Bronchial epithelial cell (primary cell): ENCODE results near the gene H2AZ2. TPM values are rescaled to one million over a fixed set of nuclear protein-coding genes. Genes with fewer than 3 reads are reported as not detected.
A peak's percentile ranks its signal among the peaks of the same experiment; 100 is the strongest.

Experiments
- DNase-seq: peaks from one replicate; pipeline ENCODE4 v3.0.0-alpha.2; 2010; ENCODE audit warnings: low read depth
- FAIRE-seq: peaks from 2 replicates; lab custom pipeline; 2011; peaks lifted over from hg19 to GRCh38; lab: Jason Lieb, UNC
- H3K27me3 ChIP-seq: 2 replicates; pipeline ENCODE4 v1.5.1; 2011; ENCODE audit warnings: low read length; ENCODE audit not compliant: control insufficient read depth, insufficient read depth
- H3K36me3 ChIP-seq: 2 replicates; pipeline ENCODE4 v1.5.1; 2011; ENCODE audit warnings: low read length; ENCODE audit not compliant: control insufficient read depth, insufficient read depth
- H3K4me3 ChIP-seq: 2 replicates; pipeline ENCODE4 v1.5.1; 2011; ENCODE audit warnings: mild to moderate bottlenecking, low read depth, low read length, control low read depth
- total RNA-seq: library from RNA; depleted of rRNA; stranded (reverse); fragments of >200 nt; gene quantifications from 2 replicates; pipeline ENCODE4 v1.2.1, GENCODE V29; 2014
- TF ChIP-seq, protein P1 (sequence below): IDR thresholded peaks from 2 replicates; pipeline ENCODE4 v1.5.1; 2011; ENCODE audit warnings: mild to moderate bottlenecking, moderate library complexity, low read length, control low read depth, inconsistent platforms; ENCODE audit not compliant: insufficient read depth, severe bottlenecking

The H2AZ2 gene
- total RNA-seq: 136 and 140 TPM in 2 replicates

DNA sequence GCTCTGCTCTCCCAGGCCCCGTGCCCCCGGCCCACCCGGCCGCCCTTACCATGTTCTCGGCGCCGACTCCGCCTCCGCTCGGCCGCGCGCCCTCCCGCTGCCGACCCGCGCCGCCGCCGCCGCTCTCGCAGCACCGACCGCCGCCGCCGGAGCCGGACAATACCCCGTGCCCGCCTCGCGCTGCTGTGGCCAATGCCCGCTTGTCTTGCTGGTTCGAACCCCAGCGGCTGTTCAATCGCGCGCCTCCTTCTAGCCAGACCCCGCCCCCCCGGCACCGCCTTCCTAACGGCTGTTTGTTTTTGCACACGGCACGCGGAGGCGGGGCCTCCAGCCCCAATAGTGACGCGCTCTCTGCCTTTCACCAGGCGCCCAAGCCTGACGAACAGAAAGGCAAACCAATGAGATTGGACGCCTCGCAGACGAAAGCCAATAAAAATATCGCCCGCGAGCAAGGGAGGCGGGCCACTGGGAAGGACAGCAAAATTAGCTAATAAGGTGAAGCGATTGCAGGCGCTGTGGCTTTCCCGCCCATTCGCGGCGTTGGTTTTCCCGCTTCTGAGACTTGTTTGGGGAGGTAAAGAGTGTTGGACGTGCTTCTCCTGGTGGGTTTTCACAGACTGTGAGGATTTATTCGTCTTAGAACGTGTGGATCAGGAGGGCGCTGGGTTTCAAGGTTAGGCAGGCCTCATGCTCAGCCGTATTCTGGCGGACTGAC, at the start of gene H2AZ2:
Gene H2AZ2 (minus strand): TSS at position 168 of the 715 bp plus-strand sequence. CDS start 116 bp downstream, at position 52.
- FAIRE-seq: no peak

GRCh38 chr7:44897309-44897708, 49.4 kb upstream of the H2AZ2 start:
- TF ChIP-seq, protein P1, sequence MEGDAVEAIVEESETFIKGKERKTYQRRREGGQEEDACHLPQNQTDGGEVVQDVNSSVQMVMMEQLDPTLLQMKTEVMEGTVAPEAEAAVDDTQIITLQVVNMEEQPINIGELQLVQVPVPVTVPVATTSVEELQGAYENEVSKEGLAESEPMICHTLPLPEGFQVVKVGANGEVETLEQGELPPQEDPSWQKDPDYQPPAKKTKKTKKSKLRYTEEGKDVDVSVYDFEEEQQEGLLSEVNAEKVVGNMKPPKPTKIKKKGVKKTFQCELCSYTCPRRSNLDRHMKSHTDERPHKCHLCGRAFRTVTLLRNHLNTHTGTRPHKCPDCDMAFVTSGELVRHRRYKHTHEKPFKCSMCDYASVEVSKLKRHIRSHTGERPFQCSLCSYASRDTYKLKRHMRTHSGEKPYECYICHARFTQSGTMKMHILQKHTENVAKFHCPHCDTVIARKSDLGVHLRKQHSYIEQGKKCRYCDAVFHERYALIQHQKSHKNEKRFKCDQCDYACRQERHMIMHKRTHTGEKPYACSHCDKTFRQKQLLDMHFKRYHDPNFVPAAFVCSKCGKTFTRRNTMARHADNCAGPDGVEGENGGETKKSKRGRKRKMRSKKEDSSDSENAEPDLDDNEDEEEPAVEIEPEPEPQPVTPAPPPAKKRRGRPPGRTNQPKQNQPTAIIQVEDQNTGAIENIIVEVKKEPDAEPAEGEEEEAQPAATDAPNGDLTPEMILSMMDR: no peak
- DNase-seq: no peak
- no peak overlapping the region for H3K4me3 ChIP-seq
- H3K27me3 ChIP-seq: no peaks in the 10 kb centered on the region
- no peaks in the 10 kb centered on the region for H3K36me3 ChIP-seq
- no peak for FAIRE-seq

More for the DNA sequence above, at the start of gene H2AZ2:
- DNase-seq: peak; percentile 99
- H3K4me3 ChIP-seq: peak within 1 kb of the TSS; percentile 81
- H3K36me3 ChIP-seq: no peaks in the 10 kb centered on the region
- no peaks in the 10 kb centered on the region for H3K27me3 ChIP-seq
- TF ChIP-seq, protein P1: no peak

DNA sequence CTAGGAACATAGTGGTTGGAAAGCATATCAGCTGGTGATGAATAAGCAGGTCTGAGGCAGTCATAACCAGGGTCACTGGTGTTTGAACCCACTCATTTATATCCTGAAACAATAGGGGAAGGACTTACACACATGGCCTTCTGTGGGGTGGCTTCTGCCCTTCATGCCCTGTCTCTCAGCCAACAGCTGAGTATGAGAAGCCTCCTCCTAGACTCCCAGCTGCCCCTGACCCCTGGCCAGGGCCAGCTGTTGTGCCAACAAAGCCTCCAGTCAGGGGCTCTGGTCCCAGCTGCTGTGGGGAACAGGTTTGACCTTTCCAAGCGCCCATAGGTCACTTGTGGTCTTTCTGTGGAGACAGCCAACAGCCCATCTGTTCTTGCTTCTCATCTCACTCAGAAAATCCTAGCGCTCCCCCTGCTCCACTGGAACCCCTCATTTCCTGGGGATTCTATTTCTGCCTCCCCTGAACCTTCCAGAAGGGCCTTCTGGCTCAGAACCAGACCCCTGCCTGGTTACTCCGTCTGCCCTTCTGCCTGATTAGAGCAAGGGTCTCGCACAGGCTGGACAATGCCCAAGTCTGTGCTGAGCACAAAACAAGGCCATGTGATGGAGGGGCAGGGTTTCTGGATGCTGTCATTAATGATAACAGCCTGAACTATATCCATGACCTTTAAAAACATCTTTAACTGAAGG, 47.1 kb upstream of the H2AZ2 start:
- Histone ChIP-seq H3K36me3 (no peaks in the 10 kb centered on the region), H3K4me3 (no peak overlapping the region), H3K27me3 (no peaks in the 10 kb centered on the region)
- no peak for DNase-seq
- TF ChIP-seq, protein P1: no peak
- no peak for FAIRE-seq

- TF ChIP-seq, protein P1: no peak
- no peaks in the 10 kb centered on the region for H3K27me3 ChIP-seq
- FAIRE-seq (no peak), DNase-seq (no peak)
- no peak overlapping the region for H3K4me3 ChIP-seq
- H3K36me3 ChIP-seq: no peaks in the 10 kb centered on the region
Observed at GRCh38 chr7:44893710-44894234, 45.9 kb upstream of the H2AZ2 start.

DNA sequence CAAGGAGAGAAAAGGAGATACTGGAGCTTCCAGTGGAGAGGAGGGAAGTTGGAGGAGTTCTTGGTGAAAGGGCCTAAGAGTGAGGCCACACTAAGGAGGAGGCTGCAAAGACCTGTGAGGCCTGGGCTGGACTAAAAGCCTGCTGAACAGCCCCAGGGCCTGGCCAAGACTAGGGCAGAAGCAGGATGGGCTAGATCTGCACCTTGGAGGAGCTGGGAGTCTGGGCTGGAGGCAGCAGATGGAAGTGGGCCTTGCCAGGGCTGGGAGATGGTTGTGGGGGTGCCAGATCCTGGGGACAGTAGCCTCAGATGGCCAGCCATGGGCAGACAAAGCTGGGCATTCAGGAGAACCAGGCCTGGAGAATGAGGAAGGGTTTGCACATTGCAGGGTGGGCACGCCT, 43.9 kb upstream of the H2AZ2 start:
- H3K36me3 ChIP-seq: no peaks in the 10 kb centered on the region
- FAIRE-seq (no peak), DNase-seq (no peak)
- TF ChIP-seq, protein P1: no peak
- no peak overlapping the region for H3K4me3 ChIP-seq
- H3K27me3 ChIP-seq: no peaks in the 10 kb centered on the region
